ENCODE data around the gene RTN4RL2.

Gene RTN4RL2

GRCh38 chr11:57425565-57426438 is 34.5 kb upstream of the RTN4RL2 start:
- DNase-seq (ENCODE audit: low read depth in 1 of 2, low spot score in 1 of 2), result no peak
- in situ Hi-C loops (cut with HindIII; ENCODE audit: low pct_unique_long_range_greater_than_20kb, low sequenced_read_pairs), result no loop called here
- TF ChIP-seq JUND (IDR thresholded peaks at IDR 0.05; ENCODE audit: low read depth), result no peak

DNA sequence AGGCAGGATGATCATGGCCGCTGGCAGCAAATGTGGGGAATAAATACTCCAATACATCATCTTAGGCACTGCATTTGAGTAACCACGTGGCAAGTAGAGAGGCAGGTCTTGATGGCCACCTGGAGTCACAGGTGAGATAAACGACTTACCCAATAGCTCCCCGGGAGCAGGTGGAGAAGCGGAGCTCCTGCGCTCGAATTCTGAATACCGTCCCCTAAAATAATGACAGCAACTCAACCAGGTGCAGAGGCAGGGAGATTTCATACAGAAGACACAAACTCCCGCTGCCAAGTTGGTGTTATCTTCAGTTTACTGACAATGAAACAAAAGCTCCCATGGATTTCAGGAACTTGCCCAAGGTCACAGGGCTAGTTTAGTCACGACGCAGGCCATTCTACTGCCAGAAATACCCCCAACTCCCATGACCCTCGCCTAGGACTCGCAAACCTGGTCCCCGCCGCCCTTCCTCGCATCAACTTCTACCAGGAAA is 33.8 kb upstream of the RTN4RL2 start:
- in situ Hi-C loops (cut with HindIII; ENCODE audit: low pct_unique_long_range_greater_than_20kb, low sequenced_read_pairs), result no loop called here
- DNase-seq (ENCODE audit: low read depth in 1 of 2, low spot score in 1 of 2), result peak in 1 of 2 experiments; percentile 23
- TF ChIP-seq JUND (IDR thresholded peaks at IDR 0.05; ENCODE audit: low read depth), result no peak

DNA sequence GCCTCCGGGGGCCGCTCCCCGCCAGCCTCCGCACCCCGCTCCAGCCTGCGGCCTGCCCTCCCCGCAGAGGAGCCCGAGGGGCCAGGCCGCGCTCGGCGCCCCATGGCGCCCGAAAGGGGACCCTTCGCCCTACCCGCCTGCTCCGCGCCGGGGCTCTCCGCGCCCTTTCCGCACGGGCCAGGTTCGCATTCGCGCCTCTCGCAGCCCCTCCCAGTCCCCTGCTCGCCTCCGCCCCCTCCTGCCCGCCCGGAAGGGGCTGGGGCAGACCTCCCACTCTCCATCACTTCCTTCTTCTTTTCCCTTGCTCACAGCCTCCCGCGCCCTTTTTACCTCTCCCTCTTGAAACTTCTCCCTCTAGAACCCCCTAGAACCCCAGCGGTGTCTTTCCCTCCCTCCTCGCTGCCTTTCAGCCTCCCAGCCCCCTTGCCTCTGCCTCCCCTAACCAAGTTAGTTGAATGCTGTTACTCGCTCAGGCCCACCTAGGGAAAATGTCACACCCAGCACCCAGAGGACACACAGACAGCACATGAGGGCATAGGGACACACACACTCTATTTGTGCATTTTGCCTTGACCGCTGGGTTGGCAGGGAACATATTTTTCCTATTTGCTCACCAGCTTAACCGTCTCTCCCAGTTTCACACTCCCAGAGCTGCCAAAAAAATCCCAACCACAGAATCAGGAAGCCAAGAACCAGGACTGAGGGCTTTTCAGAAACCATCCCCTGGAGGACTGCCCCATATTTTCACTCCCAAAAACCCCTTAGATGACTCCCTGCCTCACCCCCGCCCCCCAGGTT is 33.2 kb upstream of the RTN4RL2 start, which contains the start of gene SLC43A3:
Gene SLC43A3, minus strand, starts transcription at position 193 of the 798 bp plus-strand sequence. CDS start 949 bp downstream, outside the sequence.
- DNase-seq (ENCODE audit: low read depth in 1 of 2, low spot score in 1 of 2), result peak; percentile 21 to 91
- in situ Hi-C loops (cut with HindIII; ENCODE audit: low pct_unique_long_range_greater_than_20kb, low sequenced_read_pairs), result no loop called here
- TF ChIP-seq JUND (IDR thresholded peaks at IDR 0.05; ENCODE audit: low read depth), result no peak

- peak in 1 of 2 experiments; percentile 33 for DNase-seq (ENCODE audit: low read depth in 1 of 2, low spot score in 1 of 2)
- in situ Hi-C loops (cut with HindIII; ENCODE audit: low pct_unique_long_range_greater_than_20kb, low sequenced_read_pairs), result no loop called here
- TF ChIP-seq JUND (IDR thresholded peaks at IDR 0.05; ENCODE audit: low read depth), result no peak
These were observed 32.6 kb upstream of the RTN4RL2 start for GRCh38 chr11:57427727-57428082.

DNA sequence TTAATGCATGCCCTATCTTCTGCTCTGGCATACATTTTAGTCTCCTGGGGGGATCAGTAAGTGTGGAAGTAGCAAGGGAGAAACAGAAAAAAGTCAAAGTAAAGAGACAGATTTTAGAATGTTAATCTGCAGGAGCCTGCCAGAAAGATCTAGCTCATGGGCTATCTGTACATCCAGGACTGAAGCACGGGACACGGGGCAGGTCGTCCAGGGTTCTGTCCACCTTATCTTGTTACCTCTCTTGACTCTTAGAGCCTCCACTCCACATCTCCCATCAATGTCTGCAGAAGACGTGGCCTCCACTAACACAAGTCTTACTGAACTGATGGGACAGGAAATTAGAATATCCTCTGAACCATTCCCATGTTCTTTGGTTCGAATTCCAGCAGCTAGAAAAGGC is 31.7 kb upstream of the RTN4RL2 start:
- in situ Hi-C loops (cut with HindIII; ENCODE audit: low pct_unique_long_range_greater_than_20kb, low sequenced_read_pairs), result no loop called here

GRCh38 chr11:57429946-57430345 is 30.4 kb upstream of the RTN4RL2 start:
- in situ Hi-C loops (cut with HindIII; ENCODE audit: low pct_unique_long_range_greater_than_20kb, low sequenced_read_pairs), result no loop called here
- DNase-seq (ENCODE audit: low read depth in 1 of 2, low spot score in 1 of 2), result no peak
- TF ChIP-seq JUND (IDR thresholded peaks at IDR 0.05; ENCODE audit: low read depth), result no peak

More for the DNA sequence above, 31.7 kb upstream of the RTN4RL2 start:
- TF ChIP-seq JUND (IDR thresholded peaks at IDR 0.05; ENCODE audit: low read depth), result no peak
- DNase-seq (ENCODE audit: low read depth in 1 of 2, low spot score in 1 of 2), result no peak

DNA sequence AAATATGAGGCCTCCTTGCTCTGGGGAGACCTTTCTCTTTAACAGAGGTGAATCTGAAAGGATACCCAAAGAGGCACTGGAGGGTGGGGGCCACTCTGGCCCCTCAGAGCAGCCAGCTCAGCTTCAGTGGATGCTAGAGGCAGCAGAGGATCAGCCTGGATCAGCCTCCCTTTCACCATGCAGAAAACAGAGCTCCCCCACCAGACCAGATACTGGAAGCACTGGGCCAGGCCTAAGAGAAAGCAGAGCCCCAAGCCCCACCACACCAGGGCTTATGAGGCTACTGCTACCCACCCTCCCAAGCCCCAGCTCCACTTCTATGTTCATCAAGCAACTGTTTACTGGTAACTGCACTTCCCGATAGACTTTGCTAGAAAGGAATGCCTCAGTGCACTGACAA is 29.4 kb upstream of the RTN4RL2 start:
- in situ Hi-C loops (cut with HindIII; ENCODE audit: low pct_unique_long_range_greater_than_20kb, low sequenced_read_pairs), result no loop called here
- DNase-seq (ENCODE audit: low read depth in 1 of 2, low spot score in 1 of 2), result no peak
- TF ChIP-seq JUND (IDR thresholded peaks at IDR 0.05; ENCODE audit: low read depth), result no peak

GRCh38 chr11:57432149-57432561 is 28.2 kb upstream of the RTN4RL2 start:
- in situ Hi-C loops (cut with HindIII; ENCODE audit: low pct_unique_long_range_greater_than_20kb, low sequenced_read_pairs), result no loop called here
- no peak for DNase-seq (ENCODE audit: low read depth in 1 of 2, low spot score in 1 of 2)
- TF ChIP-seq JUND (IDR thresholded peaks at IDR 0.05; ENCODE audit: low read depth), result no peak

DNA sequence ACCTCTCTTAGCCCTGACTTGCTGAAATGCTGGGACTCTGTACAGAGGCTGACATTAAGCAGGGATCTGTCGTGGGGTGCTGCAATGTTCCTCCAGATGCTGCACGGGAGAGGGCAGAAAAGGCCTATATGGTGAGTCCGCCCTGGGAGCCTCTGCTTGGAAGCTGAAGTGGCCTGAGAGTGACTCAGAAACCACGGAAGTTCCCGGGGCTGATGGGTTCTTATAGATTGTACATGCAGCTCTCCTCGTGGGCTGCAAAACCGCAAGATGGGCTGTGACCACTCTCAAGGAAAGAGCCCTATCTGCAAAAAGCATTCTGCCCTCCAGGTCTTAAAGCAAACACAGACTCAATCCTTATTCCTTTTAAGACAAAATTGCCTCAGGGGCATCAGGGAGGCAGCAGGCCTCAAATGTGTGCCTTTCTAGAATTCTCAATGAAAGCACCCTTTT is 27.6 kb upstream of the RTN4RL2 start:
- in situ Hi-C loops (cut with HindIII; ENCODE audit: low pct_unique_long_range_greater_than_20kb, low sequenced_read_pairs), result no loop called here
- no peak for TF ChIP-seq JUND (IDR thresholded peaks at IDR 0.05; ENCODE audit: low read depth)
- no peak for DNase-seq (ENCODE audit: low read depth in 1 of 2, low spot score in 1 of 2)

DNA sequence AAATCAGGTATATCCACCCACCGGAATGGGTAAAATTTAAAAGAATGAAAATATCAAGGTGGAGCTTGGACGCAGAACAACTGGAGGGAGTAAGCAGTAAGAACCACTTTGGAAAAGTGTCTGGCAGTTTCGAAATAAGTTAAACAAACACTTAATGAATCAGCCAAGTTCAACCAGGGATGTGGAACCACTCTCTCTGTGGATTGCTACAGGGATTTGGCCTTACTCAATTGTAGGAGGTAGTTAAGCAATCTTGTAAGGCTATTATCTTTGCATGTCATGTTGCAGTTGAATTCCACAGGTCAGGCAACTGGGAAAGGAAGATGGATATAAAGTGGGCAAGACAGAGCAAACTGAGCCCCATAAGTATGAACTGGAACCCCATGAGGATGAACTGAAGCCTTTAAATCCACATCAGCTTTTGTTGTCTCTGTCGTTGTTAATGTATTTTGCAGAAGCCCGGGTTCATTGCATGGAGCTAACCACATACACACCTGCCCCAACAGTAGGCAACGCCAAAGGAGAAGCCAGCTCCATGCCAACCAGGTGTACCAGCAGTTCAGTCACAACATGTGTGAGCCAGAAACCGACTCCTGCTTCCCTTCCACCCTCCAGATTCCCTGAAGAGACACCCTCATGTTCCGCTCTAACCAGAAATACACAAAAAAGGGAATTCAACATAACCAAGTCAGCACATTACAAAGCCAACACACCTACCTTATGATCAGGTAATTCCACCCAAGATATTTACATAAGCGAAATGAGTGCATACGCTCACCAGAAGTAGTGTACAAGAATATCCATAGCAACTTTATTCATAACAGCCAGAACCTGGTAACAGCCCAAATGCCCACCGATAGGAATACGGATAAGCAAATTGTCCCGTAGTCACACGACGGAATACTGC is 25.4 kb upstream of the RTN4RL2 start:
- DNase-seq (ENCODE audit: low read depth in 1 of 2, low spot score in 1 of 2), result peak in 1 of 2 experiments; percentile 65
- in situ Hi-C loops (cut with HindIII; ENCODE audit: low pct_unique_long_range_greater_than_20kb, low sequenced_read_pairs), result no loop called here
- TF ChIP-seq JUND (IDR thresholded peaks at IDR 0.05; ENCODE audit: low read depth), result no peak

DNA sequence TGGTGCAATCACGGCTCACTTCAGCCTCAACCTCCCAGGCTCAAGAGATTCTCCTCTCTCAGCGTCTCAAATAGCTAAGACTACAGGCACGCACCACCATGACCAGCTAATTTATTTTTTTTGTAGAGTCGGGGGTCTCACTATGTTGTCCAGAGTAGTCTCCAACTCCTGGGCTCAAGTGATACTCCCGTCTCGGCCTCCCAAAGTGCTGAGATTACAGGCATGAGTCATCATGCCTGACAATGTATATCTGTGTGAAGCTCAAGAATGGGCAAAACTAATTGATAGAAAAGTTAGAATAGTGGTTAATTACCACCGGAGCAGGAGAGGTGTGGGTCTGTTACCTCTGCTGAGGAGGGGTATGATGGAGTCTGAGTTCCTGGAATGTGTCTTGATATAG is 24.3 kb upstream of the RTN4RL2 start:
- in situ Hi-C loops (cut with HindIII; ENCODE audit: low pct_unique_long_range_greater_than_20kb, low sequenced_read_pairs), result no loop called here
- TF ChIP-seq JUND (IDR thresholded peaks at IDR 0.05; ENCODE audit: low read depth), result no peak
- DNase-seq (ENCODE audit: low read depth in 1 of 2, low spot score in 1 of 2), result no peak
